Muscle layer of duodenum (tissue), 2 donors: Measurements from ENCODE around the gene LYSMD2.
A peak's percentile ranks its signal among the peaks of the same experiment; 100 is the strongest.

Source experiments
- H3K27ac ChIP-seq: one replicate; pipeline ENCODE4 v1.7.0; 2013; ENCODE audit warnings: mild to moderate bottlenecking, low read length
- H3K27me3 ChIP-seq: one replicate; pipeline ENCODE4 v1.7.0; 2013; ENCODE audit warnings: low read depth, mild to moderate bottlenecking, control low read depth, low read length
- H3K36me3 ChIP-seq, 2 donors: one replicate each; pipeline ENCODE4 v1.7.0; 2013; ENCODE audit warnings: low read length in 2 of 2, control low read depth in 1 of 2, mild to moderate bottlenecking in 1 of 2; ENCODE audit not compliant: insufficient read depth in 2 of 2, control insufficient read depth in 1 of 2
- H3K4me1 ChIP-seq, 2 donors: one replicate each; pipeline ENCODE4 v1.7.0; 2013; ENCODE audit warnings: low read length in 2 of 2, mild to moderate bottlenecking in 2 of 2, control low read depth in 1 of 2, moderate library complexity in 1 of 2; ENCODE audit not compliant: insufficient read depth in 2 of 2, control insufficient read depth in 1 of 2
- H3K4me3 ChIP-seq, 2 donors: one replicate each; pipeline ENCODE4 v1.7.0; 2013; ENCODE audit warnings: low read length in 2 of 2, low read depth in 1 of 2, mild to moderate bottlenecking in 1 of 2
- H3K9me3 ChIP-seq, 2 donors: one replicate each; pipeline ENCODE4 v1.7.0; 2013; ENCODE audit warnings: low read length in 2 of 2, control low read depth in 1 of 2, mild to moderate bottlenecking in 1 of 2; ENCODE audit not compliant: control insufficient read depth in 1 of 2
- donor health status: healthy.

LYSMD2 gene

DNA sequence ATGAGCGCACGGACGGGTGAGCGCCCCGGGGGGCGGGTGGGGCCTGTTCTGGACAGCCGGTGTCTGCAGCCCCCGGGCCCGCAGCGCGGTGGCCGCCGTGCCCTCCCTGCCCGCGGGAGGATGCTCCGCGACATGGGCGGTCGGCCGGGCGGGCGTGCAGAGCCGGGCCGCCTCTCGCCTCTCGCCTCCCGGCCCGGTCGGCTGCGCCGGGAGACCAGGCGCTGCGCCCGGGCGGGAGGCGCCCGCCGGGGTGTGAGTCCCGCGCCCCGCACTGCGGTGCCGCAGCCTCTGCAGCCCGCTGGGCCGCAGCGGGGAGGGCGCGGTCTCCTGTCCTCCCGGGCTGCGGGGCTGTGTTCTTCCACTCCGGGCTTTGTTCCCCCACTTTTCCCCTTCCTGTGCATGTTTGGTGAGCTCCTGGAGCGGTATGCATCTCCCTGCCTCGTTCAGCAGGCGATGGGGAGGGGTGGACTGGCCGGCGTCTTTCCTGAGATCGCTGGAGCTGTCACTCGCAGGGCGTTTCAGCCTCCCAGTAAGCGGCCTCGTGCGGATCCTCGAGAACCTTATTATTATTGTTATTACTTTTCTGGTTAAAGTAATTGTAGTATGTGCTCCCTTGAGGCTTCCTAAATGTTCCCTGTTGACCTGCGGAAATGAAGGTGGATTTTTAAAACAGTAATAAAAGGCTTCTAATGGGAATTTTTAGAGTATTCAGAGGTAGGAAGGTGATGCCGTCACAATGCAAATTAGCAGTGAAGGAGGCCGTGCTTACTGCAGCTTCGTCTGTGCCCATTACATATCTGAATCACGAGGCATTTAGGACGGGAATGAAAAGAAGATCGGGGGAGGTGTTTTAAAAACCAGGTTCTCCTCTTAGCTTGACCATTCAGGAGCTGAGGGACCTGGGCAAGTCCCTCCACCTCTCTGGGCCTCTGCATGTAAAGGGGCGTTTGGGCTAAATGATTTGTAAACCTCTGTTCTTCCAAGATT, 14.5 kb upstream of the LYSMD2 start:
- Histone ChIP-seq H3K4me3 (peak overlapping the region; percentile 53 to 76), H3K4me1 (peaks cover 0 to 8% of the 10 kb centered on the region in 2 donors), H3K27me3 (no peaks in the 10 kb centered on the region), H3K27ac (peak overlapping the region; percentile 52), H3K36me3 (no peaks in the 10 kb centered on the region), H3K9me3 (no peaks in the 10 kb centered on the region)

DNA sequence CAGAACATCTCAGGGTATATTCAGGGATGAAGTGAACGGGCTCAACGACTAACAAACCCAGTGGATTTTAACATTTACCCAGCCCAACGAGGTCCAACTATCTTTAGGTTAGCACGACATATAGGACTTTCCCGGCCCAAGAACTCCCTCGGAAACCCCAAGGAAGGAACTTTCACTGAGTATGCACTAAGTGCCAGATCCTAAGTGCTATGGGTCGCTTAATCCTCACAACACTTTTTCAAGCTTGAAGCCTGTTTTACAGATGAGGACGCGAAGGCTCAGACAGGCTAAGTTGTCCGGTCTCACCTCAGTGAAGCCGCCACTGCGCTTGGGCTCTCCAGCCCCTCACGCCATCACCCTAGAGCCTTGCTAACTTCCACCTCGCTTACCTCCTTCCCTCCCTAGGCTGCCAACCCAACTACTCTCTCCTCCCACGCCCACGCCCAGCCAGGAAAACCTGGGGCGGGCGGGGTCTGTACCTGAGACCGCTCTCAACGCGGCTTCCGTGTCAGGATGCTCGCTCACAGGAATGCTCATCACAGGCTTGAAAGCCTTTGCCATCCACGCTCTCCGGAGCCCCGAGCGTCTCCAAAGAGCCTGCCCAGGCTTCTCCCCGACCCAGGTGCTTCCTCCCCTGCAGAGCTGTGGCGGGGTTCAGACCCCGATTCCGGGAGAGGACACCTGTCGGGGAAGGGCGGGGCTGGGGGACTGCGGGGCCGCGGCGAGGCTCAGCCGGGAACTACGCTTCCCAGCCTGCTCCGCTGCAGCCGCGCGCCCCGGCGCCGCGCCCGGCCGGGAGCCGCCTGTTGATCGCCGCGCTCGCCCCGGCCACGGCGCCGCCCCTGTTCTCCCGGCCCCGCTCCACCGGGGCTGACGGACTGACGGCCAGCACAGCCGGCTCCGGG, 13.6 kb upstream of the LYSMD2 start, which contains the start of gene TMOD2:
TMOD2 (plus strand) TSS at position 806 of the 905 bp plus-strand sequence. CDS start 14,845 bp downstream, outside the sequence.
- Histone ChIP-seq H3K27me3 (no peaks in the 10 kb centered on the region), H3K27ac (peak within 1 kb of the TSS; percentile 52), H3K4me3 (peak within 1 kb of the TSS; percentile 56 to 76), H3K9me3 (no peaks in the 10 kb centered on the region), H3K36me3 (no peaks in the 10 kb centered on the region), H3K4me1 (peaks cover 0 to 8% of the 10 kb centered on the region in 2 donors)

DNA sequence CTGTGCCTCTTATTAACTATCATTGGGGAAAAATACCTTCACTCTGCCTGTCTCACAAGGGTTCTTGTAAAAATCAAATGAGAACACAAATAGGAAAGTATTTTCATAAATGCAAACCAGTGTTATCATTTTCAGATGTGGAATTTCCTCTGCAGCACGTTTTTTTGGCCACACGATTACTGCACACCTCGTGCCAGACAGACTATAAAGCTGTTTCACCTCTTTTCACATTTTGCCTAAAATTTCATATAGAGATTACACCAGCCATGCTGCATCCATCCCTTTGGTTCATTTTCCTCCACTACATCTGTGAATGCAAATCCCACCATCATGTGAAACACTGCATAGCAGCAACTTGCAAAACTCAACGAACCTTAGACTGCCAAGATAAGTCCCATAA, 12.7 kb upstream of the LYSMD2 start:
- Histone ChIP-seq H3K27ac (no peak overlapping the region), H3K27me3 (no peaks in the 10 kb centered on the region), H3K36me3 (no peaks in the 10 kb centered on the region), H3K4me1 (peaks cover 0 to 8% of the 10 kb centered on the region in 2 donors), H3K9me3 (no peaks in the 10 kb centered on the region), H3K4me3 (peak overlapping the region in 1 of 2 donors; percentile 76)

DNA sequence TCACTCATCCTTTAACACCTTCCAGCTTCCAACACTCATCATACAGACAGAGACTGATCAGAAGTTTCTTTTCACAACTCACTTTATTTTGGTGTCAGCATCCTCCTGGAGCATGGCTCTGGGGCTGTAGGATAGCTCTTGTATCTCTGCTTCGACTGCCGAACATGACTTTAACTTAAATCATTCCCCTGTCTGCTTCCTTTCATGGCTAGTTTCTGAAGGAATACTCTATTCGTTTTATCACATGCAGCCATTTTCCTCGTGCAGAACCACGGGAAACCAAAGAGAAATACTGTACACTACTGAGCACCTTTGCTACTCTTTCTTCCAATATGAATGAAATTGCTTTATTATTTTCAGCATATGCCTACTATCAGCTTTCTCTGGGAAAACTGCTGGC, 11.9 kb upstream of the LYSMD2 start:
- H3K4me1 ChIP-seq, result peaks cover 0 to 8% of the 10 kb centered on the region in 2 donors
- H3K4me3 ChIP-seq, result no peak overlapping the region
- H3K36me3 ChIP-seq, result no peaks in the 10 kb centered on the region
- H3K27ac ChIP-seq, result no peak overlapping the region
- H3K9me3 ChIP-seq, result no peaks in the 10 kb centered on the region
- H3K27me3 ChIP-seq, result no peaks in the 10 kb centered on the region

DNA sequence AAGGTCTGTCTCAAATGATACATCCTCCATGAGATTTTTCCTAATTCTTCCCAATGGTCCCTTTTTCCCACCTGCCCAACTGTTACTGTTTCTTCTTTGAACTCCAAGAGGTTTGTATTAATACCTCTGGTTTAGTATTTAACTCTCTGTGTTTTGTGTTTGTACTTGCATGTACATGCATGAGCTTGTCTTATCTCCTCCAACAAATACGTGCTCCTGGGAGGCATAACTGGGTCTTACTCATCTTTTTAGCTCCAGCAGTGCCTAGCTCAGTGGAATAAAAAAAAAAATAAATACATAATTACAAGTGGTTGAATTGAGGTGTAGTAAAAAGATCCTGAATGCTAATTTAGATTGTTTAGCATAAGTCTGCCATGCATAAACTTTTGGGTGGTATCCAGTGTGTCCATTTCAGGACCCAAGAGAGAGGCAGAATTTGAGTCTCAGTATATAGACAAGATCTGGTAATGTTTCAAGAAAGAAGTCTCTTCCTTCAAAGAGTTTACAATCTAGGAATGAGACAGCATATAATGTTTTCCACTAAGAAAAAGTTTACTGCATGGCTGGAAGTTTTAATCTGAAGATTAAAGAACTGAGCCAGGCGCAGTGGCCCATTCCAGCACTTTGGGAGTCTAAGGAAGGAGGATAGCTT, 1.7 kb upstream of the LYSMD2 start:
- H3K4me3 ChIP-seq, result no peak overlapping the region
- H3K36me3 ChIP-seq, result no peaks in the 10 kb centered on the region
- H3K9me3 ChIP-seq, result no peaks in the 10 kb centered on the region
- H3K4me1 ChIP-seq, result peaks cover 11 to 15% of the 10 kb centered on the region in 2 donors
- H3K27me3 ChIP-seq, result no peaks in the 10 kb centered on the region
- no peak overlapping the region for H3K27ac ChIP-seq

DNA sequence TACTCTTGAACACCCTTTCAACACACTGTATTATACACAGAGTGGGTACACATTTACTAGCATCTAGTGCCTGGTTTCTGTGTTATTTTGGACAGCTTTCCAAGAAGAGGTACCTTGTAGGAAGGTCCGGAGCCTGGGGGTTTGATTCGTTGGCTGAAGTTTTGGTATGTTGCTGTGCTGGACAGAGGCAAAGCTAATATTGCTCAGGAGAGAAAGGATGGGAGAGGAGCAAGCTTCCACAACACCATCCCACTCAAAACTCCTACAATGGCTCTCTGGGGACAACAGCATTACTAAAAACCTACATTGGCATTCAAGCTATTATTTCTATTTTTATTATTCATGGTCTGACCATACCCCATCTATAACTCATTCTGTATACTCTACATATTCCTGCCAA, 1.1 kb upstream of the LYSMD2 start:
- peaks cover 11 to 15% of the 10 kb centered on the region in 2 donors for H3K4me1 ChIP-seq
- no peaks in the 10 kb centered on the region for H3K27me3 ChIP-seq
- no peaks in the 10 kb centered on the region for H3K9me3 ChIP-seq
- H3K27ac ChIP-seq, result no peak overlapping the region
- no peaks in the 10 kb centered on the region for H3K36me3 ChIP-seq
- H3K4me3 ChIP-seq, result peak overlapping the region in 1 of 2 donors; percentile 65

DNA sequence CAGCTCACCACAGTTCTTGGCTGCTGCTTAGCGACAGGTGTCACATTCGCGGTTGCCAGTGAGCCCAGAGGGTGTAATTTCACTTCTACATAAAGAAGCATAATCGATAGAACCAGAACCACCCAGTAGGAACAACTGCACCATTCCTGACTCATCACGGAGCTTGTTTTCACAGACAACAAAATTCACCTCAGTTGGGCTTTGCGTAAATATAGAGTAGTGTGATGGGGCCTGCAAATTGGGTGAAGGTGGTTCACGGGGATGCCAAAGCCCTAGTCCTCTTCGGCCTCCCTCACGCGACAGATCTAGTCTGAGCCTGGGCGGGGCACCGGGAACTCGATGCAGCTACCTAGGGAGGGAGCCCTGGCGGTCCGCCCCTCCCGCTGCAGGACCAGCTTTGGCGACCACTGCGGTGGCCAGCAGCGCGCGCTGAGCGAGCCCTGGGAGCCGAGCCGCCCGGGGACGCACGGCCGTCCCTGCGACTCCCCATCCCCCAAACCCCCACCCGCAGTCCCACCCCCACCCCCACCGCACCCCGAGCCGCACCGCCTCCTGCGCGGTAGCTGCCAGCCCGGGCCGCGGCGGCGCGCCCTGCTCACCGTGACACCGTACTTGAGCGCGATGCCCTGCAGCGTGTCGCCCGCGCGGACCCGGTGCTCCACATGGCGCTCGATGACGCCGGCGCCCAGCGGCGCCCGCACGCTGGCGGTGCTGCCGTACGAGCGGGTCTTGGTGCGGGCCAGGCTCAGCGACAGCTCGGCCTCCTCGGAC, 519 bp downstream of the LYSMD2 start:
- peak overlapping the region; percentile 78 to 86 for H3K4me3 ChIP-seq
- no peaks in the 10 kb centered on the region for H3K9me3 ChIP-seq
- H3K4me1 ChIP-seq, result peaks cover 20 to 21% of the 10 kb centered on the region in 2 donors
- H3K36me3 ChIP-seq, result no peaks in the 10 kb centered on the region
- H3K27ac ChIP-seq, result peak overlapping the region; percentile 70
- H3K27me3 ChIP-seq, result no peaks in the 10 kb centered on the region

DNA sequence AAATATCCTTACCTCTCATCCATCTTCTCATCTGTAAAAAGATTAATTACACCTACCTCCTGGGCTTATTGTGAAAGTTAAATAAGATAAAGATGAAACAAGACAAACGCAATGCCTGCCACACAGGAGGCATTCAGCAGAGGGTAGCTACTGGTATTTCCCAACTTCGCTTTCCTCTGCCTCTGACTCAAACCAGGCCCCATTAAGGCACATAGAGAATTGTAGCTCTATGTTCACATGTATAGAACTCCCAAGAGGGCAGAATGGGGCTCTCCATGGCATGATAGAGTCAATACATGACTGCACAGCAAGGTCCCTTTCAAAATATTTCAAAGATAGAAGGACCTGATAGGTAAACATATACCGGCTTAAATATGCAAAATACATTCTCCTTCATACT, 1.4 kb downstream of the LYSMD2 start:
- peak overlapping the region; percentile 70 for H3K27ac ChIP-seq
- H3K9me3 ChIP-seq, result no peaks in the 10 kb centered on the region
- H3K36me3 ChIP-seq, result no peaks in the 10 kb centered on the region
- H3K27me3 ChIP-seq, result no peaks in the 10 kb centered on the region
- H3K4me3 ChIP-seq, result peak overlapping the region; percentile 78 to 86
- peaks cover 25 to 28% of the 10 kb centered on the region in 2 donors for H3K4me1 ChIP-seq

DNA sequence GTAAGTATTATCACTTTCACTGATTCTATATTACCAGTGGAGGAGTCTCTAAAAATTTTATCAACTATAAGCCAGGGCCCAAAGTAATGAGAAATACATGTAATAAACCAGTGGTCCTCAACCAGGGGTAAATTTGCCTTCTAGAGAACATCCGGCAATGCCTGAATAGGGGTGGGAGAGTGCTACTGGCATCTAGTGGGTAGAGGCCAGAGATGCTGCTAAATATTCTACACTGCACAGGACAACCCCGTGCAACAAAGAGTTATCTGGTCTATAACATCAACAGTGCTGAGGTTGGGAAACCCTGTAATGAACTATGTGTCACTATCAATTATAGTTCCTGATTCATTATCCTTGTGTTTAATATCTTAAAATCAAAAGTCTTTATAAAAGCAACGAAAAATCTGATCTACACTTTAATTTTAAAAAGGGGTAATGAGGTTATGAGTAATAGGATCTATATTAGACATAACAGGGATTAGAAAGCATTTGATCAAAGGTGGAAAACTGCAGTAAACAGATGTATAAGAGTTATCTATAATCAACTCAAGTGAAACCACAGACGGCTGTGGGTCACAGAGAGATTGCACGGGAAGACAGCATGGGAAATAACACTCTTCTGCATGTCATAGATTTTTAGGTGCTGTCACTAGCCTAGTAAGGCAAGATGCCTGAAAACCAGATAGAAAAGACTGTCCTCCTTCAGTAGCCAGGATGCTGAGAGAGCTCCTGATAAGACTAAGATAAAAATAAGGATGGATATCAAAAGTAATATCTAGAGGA, 2.0 kb downstream of the LYSMD2 start:
- Histone ChIP-seq H3K9me3 (no peaks in the 10 kb centered on the region), H3K36me3 (no peaks in the 10 kb centered on the region), H3K27me3 (no peaks in the 10 kb centered on the region), H3K4me1 (peaks cover 30 to 31% of the 10 kb centered on the region in 2 donors), H3K4me3 (peak overlapping the region; percentile 78 to 86), H3K27ac (peak overlapping the region; percentile 70)

DNA sequence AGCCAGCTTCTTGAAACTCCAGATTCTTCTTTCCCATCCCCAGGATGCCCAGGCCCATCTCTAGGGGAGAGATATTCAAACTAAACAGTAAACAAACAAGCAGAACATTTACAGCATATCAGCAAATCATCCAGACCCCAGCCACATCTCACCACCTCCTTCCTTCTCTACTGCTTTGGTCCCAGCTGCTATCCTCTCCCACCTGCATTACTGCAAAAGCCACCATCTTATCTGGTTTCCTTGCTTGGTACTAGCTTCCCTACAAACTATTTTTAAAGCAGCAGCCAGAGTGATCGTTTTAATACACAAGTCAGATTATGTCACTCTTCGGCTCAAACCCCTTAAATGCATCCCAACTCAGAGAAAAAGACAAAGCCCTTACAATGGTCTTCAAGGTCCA, 4.8 kb downstream of the LYSMD2 start:
- Histone ChIP-seq H3K27me3 (no peaks in the 10 kb centered on the region), H3K9me3 (no peaks in the 10 kb centered on the region), H3K36me3 (no peaks in the 10 kb centered on the region), H3K4me1 (peaks cover 26 to 30% of the 10 kb centered on the region in 2 donors), H3K27ac (peak overlapping the region; percentile 93), H3K4me3 (peak overlapping the region in 1 of 2 donors; percentile 24)
